ENCODE results near the gene PTPRA. TPM values are rescaled to one million over a fixed set of nuclear protein-coding genes. Genes with fewer than 3 reads are reported as not detected.
"Not testable (repeated sequence)": the region's sequence is repeated elsewhere in the genome, so short reads cannot be mapped to it uniquely, and the experiment has no call there.

Gene PTPRA
- total RNA-seq, 4 donors from 2014 or later, result 18.9 to 32.5 (median 27.3) TPM

DNA sequence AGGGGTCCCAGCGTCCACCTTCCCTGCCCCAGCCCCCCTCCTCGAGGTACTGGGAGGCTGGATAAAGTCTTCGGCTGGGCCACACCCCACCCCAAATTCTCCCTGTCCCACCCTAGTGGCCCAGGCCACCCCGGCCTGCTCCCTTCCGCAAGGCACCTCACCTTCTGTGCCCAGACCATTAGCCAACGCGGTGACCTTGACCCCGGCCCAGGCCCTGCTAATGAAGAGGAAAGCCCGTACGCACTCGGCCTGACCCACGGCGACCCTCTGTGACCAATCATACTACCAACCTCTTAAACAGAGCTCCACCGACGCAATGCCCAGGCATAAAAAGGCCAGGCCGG, 198.0 kb downstream of the PTPRA start:
- no peaks in the 10 kb centered on the region for H3K36me3 ChIP-seq
- no peaks in the 10 kb centered on the region for H3K9me3 ChIP-seq
- DNase-seq, result no peak
- in situ Hi-C loops (cut with MboI; ENCODE audit: low sequenced_read_pairs in 4 of 4) (loop anchor here in 2 of 4 donors (25.0 kb wide), 2 partner anchors 116 to 241 kb away; no protein-coding TSS in a partner anchor), intact Hi-C loops (cut with DNase I; ENCODE audit: low total_unique reads) (no loop called here)
- H3K4me1 ChIP-seq, result no peaks in the 10 kb centered on the region
- H3K27ac ChIP-seq, result no peak overlapping the region
- H3K4me3 ChIP-seq, result peak overlapping the region; percentile 36 to 56 (median 50)
- no peak for ATAC-seq
- no peak for TF ChIP-seq POLR2A (IDR thresholded peaks at IDR 0.05)
- TF ChIP-seq, protein P1, sequence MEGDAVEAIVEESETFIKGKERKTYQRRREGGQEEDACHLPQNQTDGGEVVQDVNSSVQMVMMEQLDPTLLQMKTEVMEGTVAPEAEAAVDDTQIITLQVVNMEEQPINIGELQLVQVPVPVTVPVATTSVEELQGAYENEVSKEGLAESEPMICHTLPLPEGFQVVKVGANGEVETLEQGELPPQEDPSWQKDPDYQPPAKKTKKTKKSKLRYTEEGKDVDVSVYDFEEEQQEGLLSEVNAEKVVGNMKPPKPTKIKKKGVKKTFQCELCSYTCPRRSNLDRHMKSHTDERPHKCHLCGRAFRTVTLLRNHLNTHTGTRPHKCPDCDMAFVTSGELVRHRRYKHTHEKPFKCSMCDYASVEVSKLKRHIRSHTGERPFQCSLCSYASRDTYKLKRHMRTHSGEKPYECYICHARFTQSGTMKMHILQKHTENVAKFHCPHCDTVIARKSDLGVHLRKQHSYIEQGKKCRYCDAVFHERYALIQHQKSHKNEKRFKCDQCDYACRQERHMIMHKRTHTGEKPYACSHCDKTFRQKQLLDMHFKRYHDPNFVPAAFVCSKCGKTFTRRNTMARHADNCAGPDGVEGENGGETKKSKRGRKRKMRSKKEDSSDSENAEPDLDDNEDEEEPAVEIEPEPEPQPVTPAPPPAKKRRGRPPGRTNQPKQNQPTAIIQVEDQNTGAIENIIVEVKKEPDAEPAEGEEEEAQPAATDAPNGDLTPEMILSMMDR (IDR thresholded peaks at IDR 0.05 in 4 of 5, conservative IDR thresholded peaks at IDR 0.05 in 1 of 5), result no peak
- H3K27me3 ChIP-seq, result peaks cover 13 to 24% (median 19%) of the 10 kb centered on the region in 3 donors

DNA sequence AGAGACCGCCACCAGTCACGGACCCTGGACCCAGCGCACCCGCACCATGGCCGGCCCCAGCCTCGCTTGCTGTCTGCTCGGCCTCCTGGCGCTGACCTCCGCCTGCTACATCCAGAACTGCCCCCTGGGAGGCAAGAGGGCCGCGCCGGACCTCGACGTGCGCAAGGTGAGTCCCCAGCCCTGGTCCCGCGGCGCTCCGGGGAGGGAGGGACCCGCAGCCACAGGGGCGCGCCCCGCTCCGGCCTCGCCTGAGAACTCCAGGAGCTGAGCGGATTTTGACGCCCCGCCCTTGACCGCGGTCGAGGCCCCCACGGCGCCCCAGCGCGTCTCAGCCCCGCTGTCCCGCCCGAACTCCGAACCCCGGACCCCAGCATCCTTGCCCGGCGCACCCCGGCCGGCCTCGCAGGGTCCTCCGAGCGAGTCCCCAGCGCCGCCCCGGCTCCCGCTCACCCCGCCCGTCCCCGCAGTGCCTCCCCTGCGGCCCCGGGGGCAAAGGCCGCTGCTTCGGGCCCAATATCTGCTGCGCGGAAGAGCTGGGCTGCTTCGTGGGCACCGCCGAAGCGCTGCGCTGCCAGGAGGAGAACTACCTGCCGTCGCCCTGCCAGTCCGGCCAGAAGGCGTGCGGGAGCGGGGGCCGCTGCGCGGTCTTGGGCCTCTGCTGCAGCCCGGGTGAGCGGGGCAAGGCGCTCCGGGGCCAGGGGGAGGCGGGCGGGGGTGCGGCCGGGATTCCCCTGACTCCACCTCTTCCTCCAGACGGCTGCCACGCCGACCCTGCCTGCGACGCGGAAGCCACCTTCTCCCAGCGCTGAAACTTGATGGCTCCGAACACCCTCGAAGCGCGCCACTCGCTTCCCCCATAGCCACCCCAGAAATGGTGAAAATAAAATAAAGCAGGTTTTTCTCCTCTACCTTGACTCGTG, 198.6 kb downstream of the PTPRA start, which contains the start of gene OXT:
OXT (plus strand) TSS at position 11 of the 920 bp plus-strand sequence; CDS start at position 47, 36 bp downstream.
- DNase-seq (no peak), ATAC-seq (peak in 1 of 2 donors; percentile 21)
- H3K9me3 ChIP-seq, result no peaks in the 10 kb centered on the region
- H3K4me3 ChIP-seq, result peak within 1 kb of the TSS; percentile 36 to 56 (median 50)
- intact Hi-C loops (cut with DNase I; ENCODE audit: low total_unique reads), result no loop called here
- in situ Hi-C loops (cut with MboI; ENCODE audit: low sequenced_read_pairs in 4 of 4), result loop anchor here in 2 of 4 donors (25.0 kb wide), 2 partner anchors 115 to 240 kb away; no protein-coding TSS in a partner anchor
- peaks cover 13 to 24% (median 19%) of the 10 kb centered on the region in 3 donors for H3K27me3 ChIP-seq
- no peaks in the 10 kb centered on the region for H3K4me1 ChIP-seq
- H3K36me3 ChIP-seq, result no peaks in the 10 kb centered on the region
- H3K27ac ChIP-seq, result no peak within 1 kb of the TSS
- TF ChIP-seq, protein P1 (IDR thresholded peaks at IDR 0.05 in 4 of 5, conservative IDR thresholded peaks at IDR 0.05 in 1 of 5), result no peak
- no peak for TF ChIP-seq POLR2A (IDR thresholded peaks at IDR 0.05)

DNA sequence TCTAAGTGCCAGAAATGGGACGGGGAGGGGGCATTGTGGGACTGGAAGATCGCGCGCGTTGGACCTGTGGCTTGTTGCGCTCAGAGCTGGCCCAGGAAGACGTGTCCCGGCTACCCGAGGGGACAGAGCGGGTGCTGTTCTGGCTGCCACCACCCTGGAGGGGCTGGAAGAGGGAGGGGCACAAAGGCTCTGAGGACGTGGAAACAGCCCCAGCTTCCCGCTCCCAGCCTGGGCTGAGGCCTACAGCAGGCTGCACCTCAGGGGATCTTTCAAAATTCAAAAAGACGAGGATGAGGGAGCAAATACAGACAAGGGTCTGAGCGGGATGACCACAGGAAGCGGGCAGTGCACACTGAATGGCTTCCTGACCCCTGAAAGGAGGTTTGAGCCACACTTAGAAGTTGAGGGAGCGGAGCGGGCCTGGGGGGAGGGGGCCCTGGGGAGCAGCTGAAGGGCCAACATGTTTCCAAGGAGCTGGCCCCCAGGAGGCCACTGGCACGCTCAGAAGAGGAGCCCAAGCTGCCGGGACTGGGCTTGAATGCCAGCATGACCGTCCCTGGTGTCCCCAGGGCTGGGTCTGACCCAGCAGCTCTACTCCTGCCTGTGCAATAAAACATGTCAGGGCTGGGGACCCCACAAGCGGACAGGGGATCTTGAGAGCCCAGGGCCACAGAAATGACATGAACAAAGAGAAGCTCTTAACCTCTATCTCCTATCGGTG, 199.4 kb downstream of the PTPRA start:
- Histone ChIP-seq H3K36me3 (no peaks in the 10 kb centered on the region), H3K27me3 (peaks cover 13 to 24% (median 19%) of the 10 kb centered on the region in 3 donors), H3K4me3 (peak overlapping the region in 3 of 4 donors; percentile 36 to 56 (median 53)), H3K4me1 (no peaks in the 10 kb centered on the region), H3K27ac (no peak overlapping the region), H3K9me3 (no peaks in the 10 kb centered on the region)
- in situ Hi-C loops (cut with MboI; ENCODE audit: low sequenced_read_pairs in 4 of 4), result loop anchor here in 2 of 4 donors (25.0 kb wide), 2 partner anchors 115 to 240 kb away; no protein-coding TSS in a partner anchor
- no peak for ATAC-seq
- TF ChIP-seq, protein P1 (IDR thresholded peaks at IDR 0.05 in 4 of 5, conservative IDR thresholded peaks at IDR 0.05 in 1 of 5), result no peak
- TF ChIP-seq POLR2A (IDR thresholded peaks at IDR 0.05), result no peak
- no peak for DNase-seq
- intact Hi-C loops (cut with DNase I; ENCODE audit: low total_unique reads), result no loop called here

DNA sequence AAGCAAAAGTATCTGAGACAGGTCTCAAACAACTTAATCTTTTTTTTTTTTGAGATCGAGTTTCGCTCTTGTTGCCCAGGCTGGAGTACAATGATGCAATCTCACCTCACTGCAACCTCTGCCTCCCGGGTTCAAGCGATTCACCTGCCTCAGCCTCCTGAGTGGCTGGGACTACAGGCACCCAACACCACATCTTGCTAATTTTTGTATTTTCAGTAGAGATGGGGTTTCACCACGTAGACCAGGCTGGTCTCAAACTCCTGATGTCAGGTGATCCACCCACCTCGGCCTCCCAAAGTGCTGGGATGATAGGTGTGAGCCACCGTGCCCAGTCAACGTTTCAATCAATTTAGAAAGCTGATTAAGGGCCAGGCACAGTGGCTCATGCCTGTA, 200.0 kb downstream of the PTPRA start:
- not testable (repeated sequence) for ATAC-seq
- peaks cover 13 to 24% (median 19%) of the 10 kb centered on the region in 3 donors for H3K27me3 ChIP-seq

More for the DNA sequence above, 200.0 kb downstream of the PTPRA start:
- H3K36me3 ChIP-seq; DNase-seq; H3K27ac ChIP-seq; H3K9me3 ChIP-seq; intact Hi-C loops (cut with DNase I; ENCODE audit: low total_unique reads); H3K4me3 ChIP-seq; H3K4me1 ChIP-seq: not testable (repeated sequence)
- in situ Hi-C loops (cut with MboI; ENCODE audit: low sequenced_read_pairs in 4 of 4), result loop anchor here in 2 of 4 donors (25.0 kb wide), 2 partner anchors 114 to 239 kb away; no protein-coding TSS in a partner anchor

Data from gastrocnemius medialis (tissue), 4 donors.